Fibroblast of villous mesenchyme (primary cell): Measurements from ENCODE around the gene LRFN4. TPM values are rescaled to one million over a fixed set of nuclear protein-coding genes. Genes with fewer than 3 reads are reported as not detected.
A peak's percentile ranks its signal among the peaks of the same experiment; 100 is the strongest.

Source experiments
- DNase-seq: peaks from one replicate; pipeline ENCODE4 v3.0.0-alpha.2; 2010; ENCODE audit warnings: low read depth
- H3K4me3 ChIP-seq: 2 replicates; pipeline ENCODE4 v1.5.1; 2011; ENCODE audit warnings: low read depth, mild to moderate bottlenecking, low read length
- total RNA-seq: library from RNA; depleted of rRNA; stranded (reverse); fragments of >200 nt; gene quantifications from 2 replicates; pipeline ENCODE4 v1.2.3, GENCODE V29; 2012
- TF ChIP-seq, protein P1 (sequence below): IDR thresholded peaks from 2 replicates; pipeline ENCODE4 v1.5.1; 2012; ENCODE audit warnings: low read depth, mild to moderate bottlenecking, low read length; ENCODE audit not compliant: insufficient read depth

The LRFN4 gene
- total RNA-seq, 1 donor = 9.9 TPM

DNA sequence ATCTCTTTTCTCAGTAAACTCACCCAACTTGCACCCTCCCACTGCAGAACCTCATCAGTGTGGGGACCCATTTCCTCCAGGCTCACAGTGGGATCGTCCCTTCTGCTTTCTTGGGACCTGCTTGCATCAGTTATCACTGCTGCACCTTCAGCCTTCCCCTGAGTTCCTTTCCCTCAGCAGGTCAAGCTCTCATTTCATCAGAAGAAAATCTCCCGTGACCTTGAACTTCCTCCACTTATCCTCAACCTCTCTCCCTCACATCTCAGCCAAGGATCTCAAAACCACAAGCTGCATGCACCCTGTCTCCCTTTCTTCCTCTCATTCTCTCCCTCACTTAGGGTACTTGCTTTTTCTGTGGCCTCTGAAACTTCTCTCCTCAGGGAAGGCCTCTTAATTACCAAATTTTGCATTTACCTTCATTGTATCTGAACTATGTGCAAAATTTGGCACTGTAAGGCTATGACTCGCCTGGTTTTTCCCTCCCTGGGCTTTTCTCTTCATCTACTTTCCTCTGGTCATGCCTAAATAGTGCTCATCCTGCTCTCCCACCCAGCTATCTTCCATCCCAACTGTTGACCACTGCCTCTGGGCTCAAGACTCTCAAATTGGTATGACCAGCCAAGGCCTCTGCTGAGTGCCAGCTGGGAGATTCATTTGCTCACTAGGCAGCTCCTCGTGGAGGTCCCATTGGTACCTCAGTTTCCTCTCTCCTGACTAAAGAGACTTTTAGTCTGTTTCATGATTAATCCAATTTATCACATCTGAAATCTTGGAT is 16.4 kb upstream of the LRFN4 start:
- DNase-seq = no peak
- no peak overlapping the region for H3K4me3 ChIP-seq
- TF ChIP-seq, protein P1, sequence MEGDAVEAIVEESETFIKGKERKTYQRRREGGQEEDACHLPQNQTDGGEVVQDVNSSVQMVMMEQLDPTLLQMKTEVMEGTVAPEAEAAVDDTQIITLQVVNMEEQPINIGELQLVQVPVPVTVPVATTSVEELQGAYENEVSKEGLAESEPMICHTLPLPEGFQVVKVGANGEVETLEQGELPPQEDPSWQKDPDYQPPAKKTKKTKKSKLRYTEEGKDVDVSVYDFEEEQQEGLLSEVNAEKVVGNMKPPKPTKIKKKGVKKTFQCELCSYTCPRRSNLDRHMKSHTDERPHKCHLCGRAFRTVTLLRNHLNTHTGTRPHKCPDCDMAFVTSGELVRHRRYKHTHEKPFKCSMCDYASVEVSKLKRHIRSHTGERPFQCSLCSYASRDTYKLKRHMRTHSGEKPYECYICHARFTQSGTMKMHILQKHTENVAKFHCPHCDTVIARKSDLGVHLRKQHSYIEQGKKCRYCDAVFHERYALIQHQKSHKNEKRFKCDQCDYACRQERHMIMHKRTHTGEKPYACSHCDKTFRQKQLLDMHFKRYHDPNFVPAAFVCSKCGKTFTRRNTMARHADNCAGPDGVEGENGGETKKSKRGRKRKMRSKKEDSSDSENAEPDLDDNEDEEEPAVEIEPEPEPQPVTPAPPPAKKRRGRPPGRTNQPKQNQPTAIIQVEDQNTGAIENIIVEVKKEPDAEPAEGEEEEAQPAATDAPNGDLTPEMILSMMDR = no peak

DNA sequence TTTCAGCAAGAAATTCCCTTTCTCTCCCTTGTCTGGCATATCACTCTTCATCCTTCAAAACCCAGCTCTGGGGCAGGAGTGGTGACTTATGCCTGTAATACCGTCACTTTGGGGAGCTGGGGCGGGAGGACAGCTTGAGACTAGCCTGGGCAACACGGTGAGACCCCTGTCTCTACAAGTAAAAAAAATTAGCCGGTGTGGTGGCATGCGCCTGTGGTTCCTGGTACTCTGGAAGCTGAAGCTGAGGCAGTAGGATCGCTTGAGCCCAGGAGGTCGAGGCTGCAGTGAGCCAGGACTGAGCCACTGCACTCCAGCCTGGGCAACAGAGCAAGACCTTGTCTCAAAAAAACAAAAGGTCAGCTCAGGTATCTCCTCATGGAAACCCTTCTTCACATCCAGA is 15.0 kb upstream of the LRFN4 start:
- TF ChIP-seq, protein P1 = no peak
- H3K4me3 ChIP-seq = peak overlapping the region; percentile 95
- no peak for DNase-seq

DNA sequence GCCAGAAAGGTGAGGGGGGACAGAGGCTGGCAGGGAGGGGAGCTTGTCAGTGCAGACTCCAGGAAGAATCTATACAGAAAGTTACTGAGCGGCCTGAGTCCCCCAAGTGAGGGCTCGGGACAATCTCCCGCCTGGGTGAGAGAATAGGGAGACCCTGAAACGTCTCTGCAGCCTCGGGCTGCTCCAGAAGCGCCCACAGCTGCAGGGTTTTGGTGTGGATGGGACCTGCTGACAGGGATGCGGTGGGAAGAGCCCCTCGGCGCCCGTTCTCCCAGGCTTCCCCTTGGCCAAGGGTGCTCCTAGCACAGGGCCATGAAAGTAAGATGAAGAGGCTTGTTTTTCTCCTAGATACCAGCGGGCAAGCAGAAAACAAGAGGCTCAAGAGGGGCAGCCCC is 14.4 kb upstream of the LRFN4 start:
- TF ChIP-seq, protein P1 = no peak
- H3K4me3 ChIP-seq = peak overlapping the region; percentile 95
- no peak for DNase-seq

DNA sequence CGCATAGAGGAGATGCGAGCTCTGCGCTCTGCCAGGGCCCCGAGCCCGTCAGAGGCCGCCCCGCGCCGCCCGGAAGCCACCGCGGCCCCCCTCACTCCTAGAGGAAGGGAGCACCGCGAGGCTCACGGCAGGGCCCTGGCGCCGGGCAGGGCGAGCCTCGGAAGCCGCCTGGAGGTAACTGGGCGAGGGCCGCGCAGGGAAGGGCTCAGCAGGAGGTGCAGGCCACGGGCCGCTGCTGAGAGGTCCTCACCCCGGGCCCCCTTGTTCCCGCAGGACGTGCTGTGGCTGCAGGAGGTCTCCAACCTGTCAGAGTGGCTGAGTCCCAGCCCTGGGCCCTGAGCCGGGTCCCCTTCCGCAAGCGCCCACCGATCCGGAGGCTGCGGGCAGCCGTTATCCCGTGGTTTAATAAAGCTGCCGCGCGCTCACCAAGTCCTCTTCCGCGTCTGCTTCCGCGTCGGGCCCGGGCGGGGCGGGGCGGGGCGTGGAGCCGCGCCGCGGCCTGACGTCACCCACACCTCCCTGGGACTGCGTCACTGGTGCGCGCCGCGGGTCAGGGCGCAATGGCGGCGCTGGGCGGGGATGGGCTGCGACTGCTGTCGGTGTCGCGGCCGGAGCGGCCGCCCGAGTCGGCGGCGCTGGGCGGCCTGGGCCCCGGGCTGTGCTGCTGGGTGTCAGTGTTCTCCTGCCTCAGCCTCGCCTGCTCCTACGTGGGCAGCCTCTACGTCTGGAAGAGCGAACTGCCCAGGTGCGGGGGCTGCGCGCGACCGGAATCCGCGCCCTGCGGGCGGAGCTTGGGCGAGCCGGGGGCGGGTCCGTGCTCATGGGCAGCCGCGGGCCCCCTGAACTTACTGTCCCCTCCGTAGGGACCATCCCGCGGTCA is 13.7 kb upstream of the LRFN4 start, which contains the start of gene RCE1:
TSS of gene RCE1 (plus strand) at position 546 of the 880 bp plus-strand sequence. CDS start at position 561, 15 bp downstream.
- H3K4me3 ChIP-seq = peak within 1 kb of the TSS; percentile 95
- peak; percentile 92 for DNase-seq
- TF ChIP-seq, protein P1 = no peak

DNA sequence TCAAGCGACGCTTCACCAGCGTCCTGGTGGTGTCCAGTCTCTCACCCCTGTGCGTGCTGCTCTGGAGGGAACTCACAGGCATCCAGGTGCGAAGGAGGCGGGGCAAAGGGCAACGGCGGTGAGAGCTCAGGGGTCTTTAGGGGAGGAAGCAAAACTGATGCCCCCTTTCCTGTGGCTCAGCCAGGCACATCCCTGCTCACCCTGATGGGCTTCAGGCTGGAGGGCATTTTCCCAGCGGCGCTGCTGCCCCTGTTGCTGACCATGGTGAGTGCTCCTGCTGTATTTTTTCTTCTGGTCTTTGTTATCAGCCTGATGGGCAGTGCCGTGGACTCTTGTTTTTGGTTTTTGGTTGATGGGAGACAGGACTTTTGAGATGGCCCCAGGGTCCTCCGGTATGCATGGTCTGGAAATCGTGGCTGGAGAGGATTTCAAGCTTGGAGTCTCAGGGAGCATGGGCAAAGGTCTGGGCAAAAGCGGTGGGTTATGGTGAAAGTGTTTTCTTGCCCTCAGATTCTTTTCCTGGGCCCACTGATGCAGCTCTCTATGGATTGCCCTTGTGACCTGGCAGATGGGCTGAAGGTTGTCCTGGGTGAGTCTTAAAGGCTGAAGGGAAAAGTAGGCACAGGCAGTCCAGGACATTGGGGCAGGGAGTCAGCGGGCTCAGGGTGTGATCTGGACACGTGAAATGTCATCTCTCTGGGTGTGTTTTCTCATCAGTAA is 12.9 kb upstream of the LRFN4 start:
- DNase-seq = no peak
- TF ChIP-seq, protein P1 = no peak
- peak overlapping the region; percentile 95 for H3K4me3 ChIP-seq

DNA sequence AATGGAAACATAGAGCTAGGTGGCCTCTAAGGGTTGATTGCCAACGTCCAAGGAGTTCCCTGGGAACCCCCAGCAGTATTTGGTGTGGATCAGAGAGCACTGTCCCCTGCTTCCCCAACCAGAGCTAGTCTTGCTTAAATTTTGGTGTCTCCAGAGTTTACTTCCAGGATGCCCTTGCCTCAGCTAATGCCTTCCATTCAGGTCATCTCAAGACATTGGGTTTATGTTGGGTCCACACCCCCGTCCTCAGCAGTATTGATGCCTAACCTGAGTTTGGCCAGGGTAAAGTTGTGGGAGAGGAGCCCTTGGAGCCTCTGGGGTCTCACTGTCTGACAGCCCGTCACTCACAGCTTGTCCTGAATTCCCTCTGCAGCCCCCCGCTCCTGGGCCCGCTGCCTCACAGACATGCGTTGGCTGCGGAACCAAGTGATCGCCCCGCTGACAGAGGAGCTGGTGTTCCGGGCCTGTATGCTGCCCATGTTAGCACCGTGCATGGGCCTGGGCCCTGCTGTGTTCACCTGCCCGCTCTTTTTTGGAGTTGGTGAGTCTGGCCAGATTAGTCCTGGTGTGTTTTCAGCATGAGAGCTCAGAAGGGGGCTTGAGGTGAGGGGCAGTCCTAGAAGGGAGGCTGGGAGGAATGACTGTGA is 12.2 kb upstream of the LRFN4 start:
- peak overlapping the region; percentile 95 for H3K4me3 ChIP-seq
- DNase-seq = no peak
- TF ChIP-seq, protein P1 = no peak
